Measurements from ENCODE around the gene CZIB.

The CZIB gene

GRCh38 chr1:53203466-53203865 lies 17.0 kb downstream of the CZIB start:
- TF ChIP-seq CTCF (IDR thresholded peaks at IDR 0.05), result no peak
- intact Hi-C loops (cut with DNase I; ENCODE audit: low total_unique reads), result no loop called here
- Histone ChIP-seq H3K9me3 (no peaks in the 10 kb centered on the region), H3K27ac (no peak overlapping the region), H3K36me3 (peaks cover 51 to 71% (median 53%) of the 10 kb centered on the region in 3 donors), H3K4me1 (peaks cover 0 to 17% (median 8%) of the 10 kb centered on the region in 4 donors), H3K4me3 (no peak overlapping the region), H3K27me3 (no peaks in the 10 kb centered on the region)
- DNase-seq, result no peak

- peak overlapping the region; percentile 97 to 99 for H3K27ac ChIP-seq
- no peak for TF ChIP-seq CTCF (IDR thresholded peaks at IDR 0.05)
- H3K4me3 ChIP-seq, result peak overlapping the region in 1 of 2 donors; percentile 93
- H3K9me3 ChIP-seq, result no peaks in the 10 kb centered on the region
- H3K27me3 ChIP-seq, result no peaks in the 10 kb centered on the region
- H3K4me1 ChIP-seq, result peaks cover 0 to 39% (median 29%) of the 10 kb centered on the region in 4 donors
- intact Hi-C loops (cut with DNase I; ENCODE audit: low total_unique reads), result loop anchor here (10.0 kb wide), 1 partner anchor 273 kb away; the partner anchor contains the start of genes ECHDC2 and SCP2
- H3K36me3 ChIP-seq, result peaks cover 14 to 25% (median 24%) of the 10 kb centered on the region in 3 donors
- DNase-seq, result no peak
These were observed 22.2 kb downstream of the CZIB start for GRCh38 chr1:53198241-53198651.

GRCh38 chr1:53197291-53198200 lies 22.9 kb downstream of the CZIB start:
- H3K4me3 ChIP-seq, result peak overlapping the region; percentile 91 to 93
- DNase-seq, result no peak
- H3K4me1 ChIP-seq, result peaks cover 0 to 39% (median 29%) of the 10 kb centered on the region in 4 donors
- no peak for TF ChIP-seq CTCF (IDR thresholded peaks at IDR 0.05)
- no peaks in the 10 kb centered on the region for H3K27me3 ChIP-seq
- H3K9me3 ChIP-seq, result no peaks in the 10 kb centered on the region
- H3K27ac ChIP-seq, result peak overlapping the region; percentile 97 to 99
- H3K36me3 ChIP-seq, result peaks cover 7 to 18% (median 17%) of the 10 kb centered on the region in 3 donors
- intact Hi-C loops (cut with DNase I; ENCODE audit: low total_unique reads), result loop anchor here (10.0 kb wide), 1 partner anchor 273 kb away; the partner anchor contains the start of genes ECHDC2 and SCP2

GRCh38 chr1:53196485-53197290 lies 23.7 kb downstream of the CZIB start, which contains the start of gene CPT2:
CPT2 (plus strand) TSS chr1:53196824; CDS start chr1:53196944, 120 bp downstream.
- TF ChIP-seq CTCF (IDR thresholded peaks at IDR 0.05), result peak in 1 of 2 experiments; percentile 18
- H3K36me3 ChIP-seq, result peaks cover 0 to 11% (median 11%) of the 10 kb centered on the region in 3 donors
- peak within 1 kb of the TSS; percentile 97 to 99 for H3K27ac ChIP-seq
- H3K27me3 ChIP-seq, result no peaks in the 10 kb centered on the region
- no peaks in the 10 kb centered on the region for H3K9me3 ChIP-seq
- H3K4me3 ChIP-seq, result peak within 1 kb of the TSS; percentile 91 to 93
- peaks cover 0 to 39% (median 29%) of the 10 kb centered on the region in 4 donors for H3K4me1 ChIP-seq
- DNase-seq, result peak; percentile 94 to 98
- intact Hi-C loops (cut with DNase I; ENCODE audit: low total_unique reads), result loop anchor here (10.0 kb wide), 1 partner anchor 272 kb away; the partner anchor contains the start of genes ECHDC2 and SCP2

- no peak for DNase-seq
- TF ChIP-seq CTCF (IDR thresholded peaks at IDR 0.05), result no peak
- intact Hi-C loops (cut with DNase I; ENCODE audit: low total_unique reads), result loop anchor here (10.0 kb wide), 1 partner anchor 271 kb away; the partner anchor contains the start of genes ECHDC2 and SCP2
- Histone ChIP-seq H3K27ac (peak overlapping the region; percentile 97 to 99), H3K4me3 (peak overlapping the region; percentile 91 to 93), H3K27me3 (no peaks in the 10 kb centered on the region), H3K4me1 (peaks cover 0 to 39% (median 29%) of the 10 kb centered on the region in 4 donors), H3K9me3 (no peaks in the 10 kb centered on the region), H3K36me3 (peaks cover 0 to 5% (median 4%) of the 10 kb centered on the region in 3 donors)
These were observed 24.4 kb downstream of the CZIB start for GRCh38 chr1:53196017-53196484.
